Central memory CD4-positive, alpha-beta T cell (primary cell): Measurements from ENCODE around the gene USP43.
"Not testable (repeated sequence)": the region's sequence is repeated elsewhere in the genome, so short reads cannot be mapped to it uniquely, and the experiment has no call there.

Experiments
- DNase-seq: peaks from one replicate; pipeline ENCODE4 v3.0.0; 2022
- total RNA-seq, 3 experiments: gene quantifications; one replicate each; lab custom pipeline; 2026; lab: John Stamatoyannopoulos, UW

USP43 gene
- 0.11 to 0.65 (median 0.58) reads per million in 3 experiments for total RNA-seq

- no peak for DNase-seq
Measured at GRCh38 chr17:9644910-9645751, at the start of gene USP43. TSS of gene USP43 (plus strand) at chr17:9645517. CDS start at chr17:9645633, 116 bp downstream.

- not testable (repeated sequence) for DNase-seq
Measured at GRCh38 chr17:9597638-9598037, 47.7 kb upstream of the USP43 start.

GRCh38 chr17:9598661-9599060, 46.7 kb upstream of the USP43 start:
- DNase-seq, result no peak

GRCh38 chr17:9604583-9604982, 40.7 kb upstream of the USP43 start:
- not testable (repeated sequence) for DNase-seq

GRCh38 chr17:9606453-9606852, 38.9 kb upstream of the USP43 start:
- no peak for DNase-seq

- not testable (repeated sequence) for DNase-seq
Measured at GRCh38 chr17:9607058-9607457, 38.3 kb upstream of the USP43 start.

GRCh38 chr17:9611557-9611956, 33.8 kb upstream of the USP43 start:
- DNase-seq, result no peak

- no peak for DNase-seq
Measured at GRCh38 chr17:9612006-9612405, 33.3 kb upstream of the USP43 start.

GRCh38 chr17:9615486-9615885, 29.8 kb upstream of the USP43 start:
- no peak for DNase-seq

- no peak for DNase-seq
Measured at GRCh38 chr17:9622961-9623360, 22.4 kb upstream of the USP43 start.

GRCh38 chr17:9628509-9628908, 16.8 kb upstream of the USP43 start:
- no peak for DNase-seq

- no peak for DNase-seq
Measured at GRCh38 chr17:9632741-9633140, 12.6 kb upstream of the USP43 start.

GRCh38 chr17:9635340-9635739, 10.0 kb upstream of the USP43 start:
- no peak for DNase-seq

GRCh38 chr17:9636501-9636900, 8.8 kb upstream of the USP43 start:
- no peak for DNase-seq

- DNase-seq, result not testable (repeated sequence)
Measured at GRCh38 chr17:9640388-9640787, 4.9 kb upstream of the USP43 start.

- DNase-seq, result no peak
Measured at GRCh38 chr17:9643611-9644010, 1.7 kb upstream of the USP43 start.

GRCh38 chr17:9645851-9646545, 681 bp downstream of the USP43 start:
- no peak for DNase-seq

GRCh38 chr17:9646546-9646885, 1.2 kb downstream of the USP43 start:
- no peak for DNase-seq

GRCh38 chr17:9647014-9647413, 1.7 kb downstream of the USP43 start:
- DNase-seq, result no peak

- DNase-seq, result no peak
Measured at GRCh38 chr17:9648521-9649110, 3.3 kb downstream of the USP43 start.

- no peak for DNase-seq
Measured at GRCh38 chr17:9658593-9659211, 13.4 kb downstream of the USP43 start.

- DNase-seq, result no peak
Measured at GRCh38 chr17:9661027-9661426, 15.7 kb downstream of the USP43 start.

- DNase-seq, result not testable (repeated sequence)
Measured at GRCh38 chr17:9663511-9663910, 18.2 kb downstream of the USP43 start.
